ENCODE results near the gene GPR142.
A peak's percentile ranks its signal among the peaks of the same experiment; 100 is the strongest.

The GPR142 gene

DNA sequence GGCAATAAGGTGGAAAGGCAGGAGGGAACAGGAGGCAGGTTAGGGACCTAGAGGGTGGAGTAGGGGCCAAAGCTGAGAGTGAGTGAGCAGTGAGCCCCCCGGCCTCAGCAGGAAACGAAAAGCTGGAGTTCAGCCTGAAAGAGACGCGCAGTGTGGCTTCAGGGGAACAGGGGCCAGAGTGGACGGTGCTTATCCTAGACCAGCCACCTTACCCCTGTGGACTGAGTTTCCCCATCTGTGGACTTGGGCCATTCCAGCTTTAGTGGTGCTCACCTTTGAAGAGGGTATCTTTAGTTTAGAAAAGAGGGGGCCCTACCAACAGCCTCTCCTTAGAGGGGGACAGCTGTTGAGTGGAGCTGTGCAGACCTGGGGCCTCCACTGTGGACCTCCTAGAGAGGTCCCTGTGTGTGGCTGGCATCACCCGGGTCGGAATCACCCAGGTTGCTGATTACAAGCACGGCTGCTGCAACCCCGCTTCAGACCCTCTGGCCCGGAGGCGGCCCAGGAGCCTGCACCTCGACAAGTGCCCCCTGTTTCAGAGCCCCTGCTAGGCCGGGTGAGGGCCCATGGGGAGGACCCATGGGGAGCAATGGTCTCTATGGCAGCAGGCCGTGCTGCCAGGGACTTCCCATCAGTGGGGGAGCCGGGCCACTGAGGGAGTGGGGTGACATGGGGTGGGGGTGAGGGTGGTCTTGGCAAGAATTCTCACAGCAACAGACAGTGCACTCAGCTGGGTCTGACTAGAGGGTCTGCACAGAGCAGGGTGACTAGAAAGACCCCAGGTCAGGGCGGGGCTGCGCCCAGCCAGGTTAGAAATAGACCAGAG lies 2.6 kb downstream of the GPR142 start:
- no peak for DNase-seq

DNA sequence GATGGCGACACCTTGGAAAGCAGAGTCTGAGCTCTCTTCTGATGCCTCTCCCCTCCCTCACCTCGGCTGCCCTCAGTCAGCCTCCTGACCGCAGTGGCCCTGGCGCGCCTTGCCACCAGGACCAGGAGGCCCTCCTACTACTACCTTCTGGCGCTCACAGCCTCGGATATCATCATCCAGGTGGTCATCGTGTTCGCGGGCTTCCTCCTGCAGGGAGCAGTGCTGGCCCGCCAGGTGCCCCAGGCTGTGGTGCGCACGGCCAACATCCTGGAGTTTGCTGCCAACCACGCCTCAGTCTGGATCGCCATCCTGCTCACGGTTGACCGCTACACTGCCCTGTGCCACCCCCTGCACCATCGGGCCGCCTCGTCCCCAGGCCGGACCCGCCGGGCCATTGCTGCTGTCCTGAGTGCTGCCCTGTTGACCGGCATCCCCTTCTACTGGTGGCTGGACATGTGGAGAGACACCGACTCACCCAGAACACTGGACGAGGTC lies 4.4 kb downstream of the GPR142 start:
- DNase-seq = no peak

DNA sequence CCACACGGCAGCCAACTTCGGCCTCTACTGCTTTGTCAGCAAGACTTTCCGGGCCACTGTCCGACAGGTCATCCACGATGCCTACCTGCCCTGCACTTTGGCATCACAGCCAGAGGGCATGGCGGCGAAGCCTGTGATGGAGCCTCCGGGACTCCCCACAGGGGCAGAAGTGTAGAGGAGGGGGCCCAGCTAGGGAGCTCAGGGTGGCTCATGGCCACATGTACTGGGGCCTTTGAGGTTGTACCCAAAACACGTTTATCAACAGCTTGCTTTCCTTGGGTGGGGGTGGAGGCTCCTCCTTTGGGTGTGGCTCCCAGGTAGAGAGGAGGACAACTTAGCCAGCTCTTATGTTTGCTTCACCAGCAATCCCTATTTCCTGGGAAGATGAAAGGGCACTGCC lies 5.1 kb downstream of the GPR142 start:
- no peak for DNase-seq

DNA sequence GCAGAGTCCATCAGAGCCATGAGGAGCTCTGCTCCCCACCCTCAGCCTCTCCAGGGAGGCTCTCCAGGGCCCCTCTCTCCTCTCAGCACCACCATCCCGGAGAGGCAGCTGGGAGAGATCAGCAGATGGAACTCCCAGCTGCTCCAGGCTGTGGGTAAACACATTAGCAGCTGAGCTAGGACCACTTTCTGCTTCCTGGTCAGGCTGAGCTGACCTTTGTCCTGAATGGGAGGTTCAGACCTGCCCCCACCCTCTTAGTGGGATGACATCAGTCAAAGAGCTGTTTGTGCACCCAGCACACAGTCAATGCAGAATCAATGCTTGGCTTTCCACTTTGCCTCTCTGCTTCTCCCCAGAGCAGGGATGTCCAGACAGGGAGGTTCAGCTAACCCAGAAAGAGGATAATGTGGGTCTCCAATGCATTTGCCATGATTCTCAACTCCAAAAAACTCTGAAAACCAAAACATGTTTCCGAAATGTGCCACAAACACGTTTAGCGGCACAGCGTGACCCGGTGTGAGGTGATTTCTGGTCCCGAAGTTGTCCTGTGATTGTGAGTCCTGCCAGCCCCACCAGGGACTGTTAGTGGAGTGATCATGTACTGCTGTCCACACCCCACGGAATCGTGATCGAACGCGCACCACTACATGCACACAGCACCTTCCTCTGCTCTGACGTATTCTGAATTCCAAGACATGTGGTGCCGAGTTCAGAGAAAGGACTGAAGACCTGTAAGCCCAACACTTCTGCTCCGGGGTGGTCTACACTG lies 6.7 kb downstream of the GPR142 start:
- no peak for DNase-seq

DNA sequence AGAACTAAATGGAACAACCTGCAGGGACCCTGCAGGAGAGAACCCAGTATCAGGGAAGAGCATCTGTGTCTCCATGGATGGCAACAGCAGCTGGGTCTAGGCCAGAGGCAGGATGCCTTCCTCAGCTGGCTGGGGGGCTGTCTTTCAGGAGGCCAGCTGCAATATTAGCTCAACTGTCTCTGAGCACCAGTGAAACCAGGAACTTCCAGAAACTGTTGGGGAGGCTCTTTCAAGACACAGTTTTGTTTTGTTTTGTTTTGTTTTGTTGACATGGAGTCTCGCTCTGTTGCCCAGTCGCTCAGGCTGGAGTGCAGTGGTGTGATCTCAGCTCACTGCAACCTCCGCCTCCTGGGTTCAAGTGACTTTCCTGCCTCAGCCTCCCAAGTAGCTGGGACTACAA lies 7.6 kb downstream of the GPR142 start:
- DNase-seq = no peak

DNA sequence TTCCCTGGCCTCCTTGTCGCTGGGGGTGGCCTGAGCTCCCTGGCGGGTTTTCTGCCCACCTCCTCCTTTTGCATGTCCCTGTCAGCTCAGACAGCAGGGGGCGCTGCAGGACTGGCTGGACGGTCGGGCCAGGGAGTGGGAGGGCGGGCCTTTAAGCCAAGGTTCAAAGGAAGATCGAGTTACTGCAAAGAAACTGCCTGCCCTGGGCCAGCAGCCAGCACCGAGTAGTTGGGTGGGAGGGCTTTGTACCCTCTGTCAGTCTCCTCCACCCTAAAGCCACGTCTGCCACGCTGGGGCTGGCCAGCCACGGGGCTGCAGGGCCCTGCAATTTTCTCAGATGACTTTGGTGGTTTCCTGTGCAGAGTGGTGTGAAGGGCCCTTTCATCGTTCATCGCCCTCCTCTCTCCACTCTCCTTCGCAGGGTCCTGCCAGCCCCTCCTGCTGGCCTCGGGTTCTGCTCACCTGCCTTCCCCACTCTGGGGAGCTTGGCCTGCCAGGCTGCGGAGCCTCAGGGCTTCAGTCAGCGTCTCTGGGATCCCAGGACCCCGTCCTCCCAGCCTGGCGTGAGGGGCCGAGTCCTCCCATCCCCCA lies 12.3 kb downstream of the GPR142 start:
- DNase-seq = peak; percentile 66

DNA sequence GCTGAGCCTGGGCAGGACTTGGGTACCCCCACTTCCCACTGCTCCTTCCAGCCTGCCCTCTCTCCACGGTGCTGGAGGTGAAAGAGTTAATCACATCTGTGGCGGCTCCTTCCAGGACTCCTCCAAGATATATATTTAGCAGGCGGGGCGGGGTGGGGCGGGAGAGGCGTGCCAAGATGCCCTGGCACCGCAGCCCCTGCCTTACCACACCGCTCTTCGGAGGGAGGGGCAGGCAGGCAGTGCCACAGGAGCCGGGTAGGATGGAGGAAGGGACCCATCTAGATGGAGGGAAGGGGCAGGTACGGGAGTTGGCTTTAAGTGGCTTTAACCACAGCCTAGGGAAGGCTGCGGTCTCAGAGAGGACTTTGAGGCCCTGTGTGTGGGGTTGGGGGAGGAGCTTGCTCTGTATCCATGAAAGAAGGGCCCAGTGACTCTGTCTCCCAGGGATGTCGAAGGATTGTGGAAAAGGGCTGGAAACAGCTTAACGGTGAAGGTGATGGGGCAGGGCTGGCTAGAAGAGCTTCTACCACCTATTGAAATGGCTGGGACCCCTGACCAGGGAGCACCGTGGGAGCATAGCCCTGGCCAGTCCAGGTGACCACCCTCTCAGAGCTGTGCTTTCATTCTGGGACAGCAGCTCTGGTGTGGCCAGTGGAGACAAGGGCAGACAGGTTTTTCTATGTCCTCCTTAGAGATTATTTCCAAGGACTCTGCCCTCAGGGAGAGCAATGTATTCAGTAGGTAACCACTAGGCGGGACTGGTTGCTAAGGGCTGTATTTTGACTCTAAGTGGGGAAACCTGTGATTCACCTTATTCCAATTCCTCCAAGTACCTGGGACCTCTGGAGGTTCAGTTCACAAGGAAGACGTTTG lies 13.0 kb downstream of the GPR142 start:
- DNase-seq = no peak

DNA sequence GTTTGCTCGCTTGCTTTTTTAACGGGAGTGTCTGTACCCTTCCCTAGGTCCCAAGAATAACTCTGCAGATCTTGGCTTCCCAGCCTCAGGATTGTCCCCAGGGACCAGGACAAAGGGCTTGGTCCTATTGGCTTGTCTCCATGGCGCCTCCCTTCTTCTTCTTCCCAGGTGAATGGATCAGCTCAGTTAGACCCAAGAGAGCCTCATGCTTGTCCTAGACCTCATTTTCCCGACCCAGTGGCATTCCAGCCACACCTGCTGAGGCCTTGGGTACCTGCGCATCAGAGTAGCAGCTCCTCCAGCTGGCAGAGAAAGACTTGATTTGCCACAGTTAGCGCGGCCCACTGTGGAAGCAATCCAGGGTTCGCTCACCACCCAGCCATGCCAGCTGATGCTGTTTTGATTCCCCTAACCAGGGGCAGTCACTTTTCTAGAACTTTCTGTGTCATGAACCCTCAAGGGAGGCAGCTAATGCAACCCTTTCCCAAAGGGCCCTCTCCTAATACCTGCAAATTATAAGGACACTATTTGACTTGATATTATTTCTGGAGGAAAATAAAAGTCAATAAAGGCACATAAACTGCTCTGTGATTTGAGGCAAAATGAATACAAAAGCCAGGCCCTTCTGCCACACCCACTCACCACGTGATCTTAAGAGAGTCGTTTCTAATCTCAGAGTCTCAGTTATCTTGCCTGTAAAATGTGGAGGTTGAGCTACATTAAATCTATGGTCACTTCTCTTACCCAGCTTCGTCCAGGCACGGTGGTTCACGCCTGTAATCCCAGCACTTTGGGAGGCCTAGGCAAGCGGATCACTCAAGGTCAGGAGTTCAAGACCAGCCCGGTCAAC lies 13.9 kb downstream of the GPR142 start:
- DNase-seq = no peak

DNA sequence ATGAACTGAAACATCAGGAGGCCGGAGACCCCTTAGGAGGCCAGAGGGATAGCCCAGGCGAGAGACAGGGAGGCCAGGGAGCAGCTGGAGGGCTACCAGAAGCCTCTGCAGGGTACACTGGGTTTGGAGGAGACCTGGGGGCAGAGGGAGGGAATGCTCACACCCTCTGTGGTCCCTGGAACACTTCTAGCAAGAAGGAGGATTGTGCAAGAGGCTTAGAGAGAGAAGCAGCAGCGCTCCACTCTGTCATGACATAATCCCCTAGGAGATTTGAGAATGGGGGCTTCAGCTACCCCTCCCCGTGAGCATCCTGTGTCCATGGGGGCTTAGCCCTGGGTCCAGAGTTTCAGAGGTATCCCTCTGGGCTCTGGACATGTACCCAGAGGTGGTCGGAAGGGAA lies 15.8 kb downstream of the GPR142 start:
- no peak for DNase-seq

DNA sequence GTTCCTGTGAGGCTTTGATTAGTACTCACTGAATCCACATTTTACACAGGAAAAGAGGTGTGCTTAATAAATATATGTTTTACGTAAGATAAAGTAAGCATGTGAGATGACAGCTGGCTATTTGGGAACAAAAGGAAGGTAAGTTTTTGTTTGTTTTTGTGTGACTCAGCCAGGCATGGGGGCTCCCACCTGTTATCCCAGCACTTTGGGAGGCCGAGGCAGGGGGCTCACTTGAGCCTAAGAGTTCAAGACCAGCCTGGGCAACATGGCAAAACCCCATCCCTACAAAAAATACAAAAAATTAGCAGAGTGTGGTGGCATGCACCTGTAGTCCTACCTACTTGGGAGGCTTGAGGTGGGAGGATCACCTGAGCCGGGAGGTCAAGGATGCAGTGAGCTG lies 17.9 kb downstream of the GPR142 start:
- no peak for DNase-seq

DNA sequence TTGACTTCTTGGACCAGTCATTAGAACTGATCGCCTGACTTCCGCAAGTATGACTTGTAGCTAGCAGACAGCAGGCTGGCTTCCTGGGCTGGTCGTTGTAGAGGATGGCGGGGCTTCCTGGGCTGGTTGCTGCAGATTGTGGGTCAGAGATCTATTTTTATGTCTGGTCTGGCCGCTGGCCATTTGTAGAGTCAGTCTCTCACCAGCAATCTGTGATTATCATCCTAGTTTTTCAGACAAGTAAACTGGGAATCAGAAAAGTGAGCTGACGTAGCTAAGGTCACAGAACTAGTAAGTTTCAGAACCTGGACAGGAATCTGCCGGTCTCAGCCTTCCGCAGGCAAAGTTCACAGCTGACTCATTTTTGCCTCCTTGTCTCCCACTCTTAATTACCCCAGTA lies 19.1 kb downstream of the GPR142 start:
- DNase-seq = no peak

DNA sequence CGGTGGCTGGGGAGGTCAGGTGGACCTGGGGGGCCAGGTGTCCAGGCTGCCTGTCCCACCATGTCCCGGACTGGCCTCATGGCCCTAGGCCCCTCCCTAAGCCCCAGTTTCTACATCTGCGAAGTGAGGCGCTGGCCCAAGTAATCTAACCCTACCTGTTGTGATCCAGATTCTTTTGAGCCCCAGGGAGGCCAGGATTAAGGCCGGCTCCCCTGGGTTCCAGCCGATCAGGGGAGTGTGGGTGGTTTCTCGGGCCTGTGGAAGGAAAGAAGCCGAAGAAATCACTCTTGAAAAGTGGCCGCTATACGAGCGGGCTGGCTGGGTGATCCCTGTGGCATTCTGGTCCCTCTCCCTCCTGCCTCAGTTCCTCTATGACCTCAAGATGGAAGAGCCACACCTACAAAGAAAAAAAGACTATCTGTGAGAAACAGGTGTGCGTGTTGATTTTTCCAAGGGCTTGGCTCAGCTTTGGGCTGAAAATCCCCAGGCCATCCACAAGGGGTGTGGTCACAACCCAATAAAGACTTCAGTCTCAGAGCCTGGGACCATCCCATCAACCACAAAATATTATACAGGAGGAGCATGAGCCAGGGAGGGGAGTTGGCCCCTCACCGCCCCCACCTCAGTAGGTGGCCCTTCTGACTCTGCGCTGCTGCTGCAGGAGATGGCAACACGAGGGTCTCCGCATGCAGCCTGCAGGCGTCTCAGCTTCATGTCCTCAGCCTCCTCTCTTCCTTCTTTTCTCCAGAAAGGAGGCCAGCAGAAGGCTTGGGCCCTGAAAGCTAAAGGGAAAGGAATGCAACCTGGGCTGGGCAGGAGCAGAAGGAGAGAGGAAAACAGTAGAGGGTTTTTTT lies 20.3 kb downstream of the GPR142 start:
- DNase-seq = no peak

DNA sequence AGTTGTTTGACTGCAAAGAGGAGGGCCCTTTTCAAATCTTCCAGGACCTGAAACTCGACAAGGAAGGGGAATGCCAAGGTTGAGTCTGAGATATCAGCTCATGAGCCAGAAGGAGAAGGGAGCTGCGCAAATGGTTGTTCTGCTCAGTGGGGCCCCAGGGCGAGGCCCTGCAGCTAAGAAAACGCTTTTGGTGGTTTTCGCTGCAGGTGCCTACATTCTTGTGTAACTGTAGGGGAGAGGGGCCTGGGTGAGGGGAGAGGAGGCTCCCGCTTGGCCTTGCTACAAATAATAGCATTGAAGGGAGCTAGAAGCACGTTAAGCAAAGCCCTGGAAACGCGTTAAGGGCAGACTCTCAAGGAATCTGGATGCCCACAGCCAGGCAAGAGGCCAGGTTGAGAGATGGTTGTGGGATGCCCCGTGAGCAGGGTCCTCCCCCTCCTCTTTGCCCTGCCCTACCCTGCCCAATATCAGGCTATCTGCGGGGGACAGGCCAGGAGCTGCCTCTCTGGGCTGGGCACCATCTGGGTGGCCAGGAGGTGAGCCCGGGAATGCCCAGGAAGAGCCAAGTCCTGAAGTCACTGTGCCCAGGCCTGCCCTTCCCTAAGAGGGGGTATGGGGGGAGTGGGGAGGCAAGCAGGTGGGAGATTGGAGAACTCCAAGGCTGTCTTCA lies 21.9 kb downstream of the GPR142 start:
- no peak for DNase-seq

DNA sequence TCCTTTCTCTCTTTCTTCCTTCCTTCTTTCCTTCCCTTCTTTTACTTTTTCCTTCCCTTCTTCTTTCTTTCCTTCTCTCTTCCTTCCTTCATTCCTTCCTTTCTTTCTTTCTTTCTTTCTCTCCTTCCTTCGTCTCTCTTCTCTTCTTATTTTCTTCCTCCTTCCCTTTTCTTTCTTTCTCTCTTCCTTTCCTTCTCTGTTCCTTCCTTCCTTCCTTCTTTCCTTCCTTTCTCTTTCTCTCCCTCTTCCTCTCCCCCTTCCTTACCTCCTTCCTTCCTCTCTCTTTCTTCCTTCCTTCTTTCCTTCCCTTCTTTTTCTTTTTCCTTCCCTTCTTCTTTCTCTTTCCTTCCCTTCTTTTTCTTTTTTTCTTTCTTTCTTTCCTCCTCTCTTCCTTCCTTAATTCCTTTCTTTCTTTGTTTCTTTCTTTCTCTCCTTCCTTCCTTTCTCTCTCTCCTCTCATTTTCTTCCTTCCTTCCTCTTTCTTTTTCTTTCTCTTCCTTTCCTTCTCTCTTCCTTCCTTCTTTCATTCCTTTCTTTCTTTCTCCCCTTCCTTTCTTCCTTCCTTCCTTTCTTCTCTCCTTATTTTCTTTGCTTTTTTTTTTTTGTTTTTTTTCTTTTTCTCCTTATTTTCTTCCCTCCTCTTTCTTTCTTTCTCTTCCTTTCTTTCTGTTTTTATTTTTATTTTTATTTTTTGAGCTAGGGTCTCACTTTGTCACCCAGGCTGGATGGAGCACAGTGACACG lies 22.8 kb downstream of the GPR142 start:
- DNase-seq = no peak

DNA sequence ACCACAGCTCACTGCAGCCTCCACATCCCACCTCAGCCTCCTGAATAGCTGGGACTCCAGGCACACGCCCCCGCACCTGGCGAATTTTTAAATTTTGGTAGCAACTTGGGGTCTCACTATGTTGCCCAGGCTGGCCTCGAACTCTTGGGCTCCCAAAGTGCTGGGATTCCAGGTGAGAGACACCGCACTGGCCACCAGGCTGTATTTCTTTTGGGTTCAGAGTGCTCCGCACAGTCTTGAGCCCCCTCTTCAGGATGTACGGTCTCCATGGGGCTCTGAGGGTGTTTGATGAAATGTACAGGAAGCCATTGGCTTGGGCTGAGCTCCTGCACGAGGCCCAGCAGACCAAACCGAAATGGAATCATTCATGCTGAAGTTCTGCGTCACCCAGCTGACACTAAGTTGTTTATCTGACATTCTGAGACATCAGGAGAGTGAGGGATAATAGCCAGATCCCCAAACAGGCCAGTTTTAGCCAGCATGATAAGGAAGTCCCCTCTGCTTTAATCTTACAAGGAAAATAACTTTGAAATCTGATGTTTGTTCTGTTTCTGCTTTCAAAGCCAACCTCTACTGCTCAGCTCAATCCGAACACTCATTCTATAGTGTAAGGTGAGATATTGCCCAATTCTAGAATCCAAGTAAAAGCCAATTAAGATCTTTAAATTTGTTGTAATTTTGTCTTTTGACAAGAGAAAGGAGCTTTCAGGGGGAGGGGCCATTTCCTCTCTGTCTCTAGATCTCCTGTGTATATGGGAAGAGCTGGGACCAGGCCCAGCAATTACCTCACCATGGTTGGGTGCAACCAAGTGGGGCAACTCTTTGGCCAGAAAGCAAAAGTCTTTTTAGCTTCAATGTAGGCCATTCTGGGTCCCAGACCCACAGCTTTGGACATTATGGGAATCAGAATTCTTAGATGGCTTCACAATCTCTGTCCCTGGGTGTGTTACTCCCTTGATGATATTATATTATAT lies 23.7 kb downstream of the GPR142 start:
- DNase-seq = no peak

DNA sequence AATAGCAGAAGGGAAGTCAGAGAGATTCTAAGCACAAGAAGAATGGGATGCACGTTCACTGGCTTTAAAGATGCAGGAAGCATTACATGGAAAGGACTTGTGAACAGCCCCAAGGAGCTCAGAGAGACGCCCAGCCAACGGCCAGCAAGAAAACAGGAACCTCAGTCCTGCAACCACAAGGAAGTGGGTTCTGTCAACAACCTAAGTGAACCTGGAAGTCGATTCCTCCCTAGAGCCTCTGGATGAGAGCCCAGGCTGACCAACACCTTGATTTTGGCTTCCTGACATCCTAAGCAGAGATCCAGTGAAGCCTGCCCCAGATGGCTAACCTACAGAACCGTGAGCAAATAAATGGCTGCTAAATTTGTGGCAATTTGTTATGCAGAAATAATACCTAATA lies 24.5 kb downstream of the GPR142 start:
- no peak for DNase-seq

DNA sequence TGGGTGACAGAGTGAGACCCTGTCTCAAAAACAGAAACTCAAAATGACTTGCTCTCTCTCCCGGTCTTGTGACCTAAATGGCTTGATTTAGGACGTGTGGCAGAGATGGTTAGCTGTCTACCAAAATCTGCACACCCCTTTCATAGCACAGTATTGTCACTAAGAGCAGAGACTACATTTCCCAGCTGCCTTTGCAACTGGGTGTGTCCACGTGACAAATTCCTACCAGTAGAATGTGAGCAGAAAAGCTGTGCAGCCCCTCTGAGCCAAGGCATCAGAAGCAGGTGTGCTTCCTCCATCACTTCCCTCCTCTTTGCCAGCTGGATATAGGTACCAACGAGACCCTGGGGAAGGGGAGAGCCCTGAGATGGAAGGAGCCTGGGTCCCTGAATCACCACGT lies 25.5 kb downstream of the GPR142 start:
- DNase-seq = no peak

DNA sequence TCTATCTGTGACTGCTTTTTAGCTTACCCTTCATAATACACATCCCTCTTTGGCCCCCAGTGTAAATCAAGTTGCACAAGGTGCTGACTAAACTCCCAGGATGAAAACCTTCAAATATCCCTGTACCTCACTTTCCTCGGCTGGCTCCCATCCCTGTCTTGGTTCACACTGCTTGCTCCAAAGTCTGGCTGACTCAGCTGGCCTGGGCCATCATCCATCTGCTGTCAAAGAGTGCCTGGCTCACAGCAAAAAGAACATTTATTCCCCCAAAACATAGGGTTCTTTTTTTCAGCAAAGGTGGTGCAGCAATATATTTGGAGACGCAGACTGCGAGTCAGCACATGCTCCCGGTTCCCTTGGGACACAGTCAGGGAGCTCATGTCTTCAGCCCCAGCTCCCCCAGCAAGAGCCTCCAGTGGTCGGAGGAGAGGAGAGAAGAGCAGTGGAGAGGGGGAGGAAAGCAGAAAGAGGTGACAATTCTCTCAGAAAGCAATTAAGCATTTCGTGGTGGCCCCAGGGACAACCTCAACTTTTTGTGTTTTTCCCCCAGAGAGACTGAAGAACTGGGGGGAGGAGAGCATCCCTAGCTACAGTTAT lies 26.1 kb downstream of the GPR142 start:
- DNase-seq = no peak
